Epithelial cell of proximal tubule (primary cell): Measurements from ENCODE around the gene GBP2. TPM values are rescaled to one million over a fixed set of nuclear protein-coding genes. Genes with fewer than 3 reads are reported as not detected.
"Not testable (repeated sequence)": the region's sequence is repeated elsewhere in the genome, so short reads cannot be mapped to it uniquely, and the experiment has no call there.

Experiments
- DNase-seq: peaks from one replicate; pipeline ENCODE4 v3.0.0-alpha.2; 2011; ENCODE audit warnings: low read depth
- H3K4me3 ChIP-seq: 2 replicates; pipeline ENCODE4 v1.5.1; 2011; ENCODE audit warnings: low read depth, mild to moderate bottlenecking, low read length
- total RNA-seq: library from RNA; depleted of rRNA; stranded (reverse); fragments of >200 nt; gene quantifications from 2 replicates; pipeline ENCODE4 v1.2.3, GENCODE V29; 2015
- TF ChIP-seq, protein P1 (sequence below): conservative IDR thresholded peaks from 2 replicates; pipeline ENCODE4 v1.5.1; 2012; ENCODE audit warnings: low read depth, mild to moderate bottlenecking, low read length

GBP2 gene
- total RNA-seq, 1 donor from 2014 or later, result 2.2 TPM

DNA sequence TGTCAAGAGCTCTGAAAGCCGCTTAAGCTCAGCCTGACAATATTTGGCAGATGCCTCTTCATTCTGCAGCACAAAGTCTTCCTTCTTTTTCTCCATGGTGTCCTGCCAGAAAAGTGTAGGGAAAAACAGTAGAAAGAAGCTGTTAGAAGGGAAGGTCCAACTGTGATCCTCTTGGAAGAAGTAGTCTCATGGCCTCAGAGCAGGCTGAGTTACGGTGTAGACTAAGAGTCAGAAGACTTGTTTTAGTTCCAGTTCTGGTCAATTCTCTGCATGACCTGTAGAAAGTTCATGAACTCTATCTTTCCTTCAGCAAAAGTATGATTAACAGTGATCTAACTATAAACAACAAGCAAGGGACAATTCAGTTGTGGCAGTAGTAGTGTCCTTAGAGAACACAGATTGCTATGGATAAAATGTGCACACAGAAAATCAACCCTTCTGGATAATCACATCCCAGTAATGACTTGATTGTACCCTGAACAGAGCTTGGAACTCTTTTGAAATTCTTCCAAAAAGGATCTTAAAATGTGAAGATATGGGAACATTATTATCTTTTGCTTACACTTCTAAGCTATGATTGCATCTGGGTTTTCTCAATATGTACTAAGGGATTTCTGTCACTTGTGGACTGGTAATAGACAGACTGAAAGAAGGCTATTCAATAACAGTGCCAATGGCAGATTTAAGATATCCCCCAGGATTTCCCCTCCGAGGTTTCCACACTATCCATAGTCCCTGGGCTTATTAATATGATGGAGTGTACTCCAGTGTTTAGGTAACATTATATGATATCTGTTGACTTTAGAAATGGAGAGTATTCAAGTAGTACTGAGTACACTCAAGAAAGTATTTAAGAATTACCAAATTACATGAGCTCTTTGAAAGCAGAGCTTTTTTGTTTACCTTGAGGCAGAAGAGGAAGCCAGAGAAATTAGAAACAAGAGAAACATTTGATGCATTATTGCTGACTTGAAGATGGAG is 22.1 kb upstream of the GBP2 start:
- no peak overlapping the region for H3K4me3 ChIP-seq
- DNase-seq, result no peak
- TF ChIP-seq, protein P1, sequence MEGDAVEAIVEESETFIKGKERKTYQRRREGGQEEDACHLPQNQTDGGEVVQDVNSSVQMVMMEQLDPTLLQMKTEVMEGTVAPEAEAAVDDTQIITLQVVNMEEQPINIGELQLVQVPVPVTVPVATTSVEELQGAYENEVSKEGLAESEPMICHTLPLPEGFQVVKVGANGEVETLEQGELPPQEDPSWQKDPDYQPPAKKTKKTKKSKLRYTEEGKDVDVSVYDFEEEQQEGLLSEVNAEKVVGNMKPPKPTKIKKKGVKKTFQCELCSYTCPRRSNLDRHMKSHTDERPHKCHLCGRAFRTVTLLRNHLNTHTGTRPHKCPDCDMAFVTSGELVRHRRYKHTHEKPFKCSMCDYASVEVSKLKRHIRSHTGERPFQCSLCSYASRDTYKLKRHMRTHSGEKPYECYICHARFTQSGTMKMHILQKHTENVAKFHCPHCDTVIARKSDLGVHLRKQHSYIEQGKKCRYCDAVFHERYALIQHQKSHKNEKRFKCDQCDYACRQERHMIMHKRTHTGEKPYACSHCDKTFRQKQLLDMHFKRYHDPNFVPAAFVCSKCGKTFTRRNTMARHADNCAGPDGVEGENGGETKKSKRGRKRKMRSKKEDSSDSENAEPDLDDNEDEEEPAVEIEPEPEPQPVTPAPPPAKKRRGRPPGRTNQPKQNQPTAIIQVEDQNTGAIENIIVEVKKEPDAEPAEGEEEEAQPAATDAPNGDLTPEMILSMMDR, result no peak

DNA sequence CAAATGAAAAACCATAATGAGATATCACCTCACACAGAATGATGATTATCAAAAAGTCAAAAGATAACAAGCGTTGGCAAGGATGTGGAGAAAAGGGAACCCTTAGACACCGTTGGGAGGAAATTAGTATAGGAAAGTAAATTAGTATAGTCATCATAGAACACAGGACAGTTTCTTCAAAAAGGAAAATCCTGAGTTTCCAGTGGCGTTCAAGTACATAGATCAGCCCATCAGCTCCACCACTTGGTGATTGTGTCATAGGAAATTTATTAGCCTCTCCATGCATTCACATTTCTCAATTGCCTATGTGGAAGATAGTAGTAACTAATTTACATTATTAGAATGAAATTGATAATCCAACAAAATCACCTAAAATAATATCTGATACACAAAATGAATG is 20.8 kb upstream of the GBP2 start:
- H3K4me3 ChIP-seq, result no peak overlapping the region
- TF ChIP-seq, protein P1, result no peak
- no peak for DNase-seq

DNA sequence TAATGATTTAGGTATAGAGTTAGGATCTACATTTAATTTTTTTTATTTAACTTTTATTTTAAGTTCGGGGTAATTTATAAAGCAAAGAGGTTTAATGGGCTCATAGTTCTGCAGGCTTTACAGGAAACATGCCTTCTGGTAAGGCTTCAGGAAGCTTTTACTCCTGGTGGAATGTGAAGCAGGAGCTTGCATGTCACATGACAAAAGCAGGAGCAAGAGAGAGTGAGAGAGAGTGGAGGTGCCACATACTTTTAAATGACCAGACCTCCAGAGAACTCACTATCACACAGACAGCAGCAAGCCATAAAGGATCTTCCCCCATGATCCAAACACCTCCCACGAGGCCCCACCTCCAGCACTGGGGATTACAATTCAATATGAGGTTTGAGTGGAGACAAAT is 17.6 kb upstream of the GBP2 start:
- no peak for DNase-seq
- TF ChIP-seq, protein P1, result no peak
- no peak overlapping the region for H3K4me3 ChIP-seq

DNA sequence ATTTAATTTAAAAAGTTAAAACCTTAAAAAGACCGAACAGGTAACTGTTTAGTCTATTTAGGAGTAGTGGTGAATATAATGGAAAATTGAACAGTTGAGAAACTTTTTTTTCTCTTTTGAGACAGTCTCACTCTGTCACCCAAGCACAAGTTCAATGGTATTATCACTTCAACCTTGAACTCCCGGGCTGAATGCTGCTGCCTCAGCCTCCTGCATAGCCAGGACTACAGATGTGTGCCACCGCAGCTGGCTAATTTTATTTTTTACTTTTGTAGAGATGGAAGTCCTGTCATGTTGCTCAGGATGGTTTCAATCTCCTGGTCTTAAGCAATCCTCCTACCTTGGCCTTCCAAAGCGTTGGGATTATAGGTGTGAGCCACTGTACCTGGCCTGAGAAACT is 16.2 kb upstream of the GBP2 start:
- no peak overlapping the region for H3K4me3 ChIP-seq
- TF ChIP-seq, protein P1, result no peak
- DNase-seq, result no peak

DNA sequence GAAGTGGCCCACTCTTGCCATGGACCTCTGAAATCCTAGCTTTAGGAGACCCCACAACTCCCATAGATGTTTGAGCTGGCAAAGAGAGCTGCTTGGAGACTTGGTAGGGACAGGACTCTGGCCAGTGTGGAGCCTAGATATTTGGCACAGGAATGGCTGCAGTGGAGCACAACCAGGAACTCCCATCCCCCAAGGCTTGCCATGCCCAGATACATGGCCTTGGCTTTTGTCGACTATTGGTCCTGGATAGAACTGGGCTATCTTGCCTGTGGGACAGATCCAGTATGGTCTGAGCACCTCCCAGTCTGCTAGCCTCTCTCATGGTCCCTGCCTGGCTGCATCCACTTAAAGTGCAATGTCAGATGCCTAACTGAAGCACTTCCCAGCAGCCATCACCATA is 7.8 kb upstream of the GBP2 start:
- TF ChIP-seq, protein P1, result no peak
- no peak overlapping the region for H3K4me3 ChIP-seq

DNA sequence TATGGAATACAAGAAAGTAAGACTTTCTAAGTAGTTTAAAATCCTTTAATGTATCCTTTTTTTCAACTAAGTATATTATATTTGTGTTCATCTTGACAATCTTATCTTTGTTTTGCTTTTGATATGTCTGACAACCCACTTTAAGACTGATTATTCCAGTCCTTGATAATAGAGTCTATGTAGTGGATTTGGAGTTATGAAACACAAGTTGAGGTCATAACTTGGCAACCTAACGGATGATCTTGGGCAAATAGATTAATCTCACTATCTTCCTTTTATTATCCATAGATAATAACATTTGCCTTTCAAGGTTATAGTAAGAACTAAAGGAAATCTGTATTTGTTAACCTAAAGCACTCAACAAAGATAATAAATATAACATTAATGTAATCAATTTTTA is 4.8 kb upstream of the GBP2 start:
- no peak for DNase-seq
- TF ChIP-seq, protein P1, result no peak
- H3K4me3 ChIP-seq, result no peak overlapping the region

More for the DNA sequence above, 7.8 kb upstream of the GBP2 start:
- no peak for DNase-seq

DNA sequence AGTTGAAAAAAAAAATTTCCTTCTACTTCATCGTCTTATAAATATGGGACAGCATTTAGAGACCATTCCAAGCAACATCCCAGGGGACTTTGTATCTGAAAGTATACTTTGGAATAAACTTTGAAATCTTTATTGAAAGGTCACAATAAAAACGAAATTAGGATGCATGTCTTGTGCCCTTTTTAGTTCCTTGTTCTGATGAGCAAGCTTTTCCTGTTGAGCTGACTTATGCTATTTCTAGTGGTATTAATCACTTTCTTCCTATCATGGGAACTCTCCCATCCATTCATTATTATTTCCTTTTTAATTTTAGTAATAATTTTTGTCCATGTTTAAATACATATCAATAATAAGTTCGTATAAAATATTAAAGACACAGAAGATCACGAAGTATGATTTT is 4.0 kb upstream of the GBP2 start:
- H3K4me3 ChIP-seq, result no peak overlapping the region
- TF ChIP-seq, protein P1, result no peak
- no peak for DNase-seq

DNA sequence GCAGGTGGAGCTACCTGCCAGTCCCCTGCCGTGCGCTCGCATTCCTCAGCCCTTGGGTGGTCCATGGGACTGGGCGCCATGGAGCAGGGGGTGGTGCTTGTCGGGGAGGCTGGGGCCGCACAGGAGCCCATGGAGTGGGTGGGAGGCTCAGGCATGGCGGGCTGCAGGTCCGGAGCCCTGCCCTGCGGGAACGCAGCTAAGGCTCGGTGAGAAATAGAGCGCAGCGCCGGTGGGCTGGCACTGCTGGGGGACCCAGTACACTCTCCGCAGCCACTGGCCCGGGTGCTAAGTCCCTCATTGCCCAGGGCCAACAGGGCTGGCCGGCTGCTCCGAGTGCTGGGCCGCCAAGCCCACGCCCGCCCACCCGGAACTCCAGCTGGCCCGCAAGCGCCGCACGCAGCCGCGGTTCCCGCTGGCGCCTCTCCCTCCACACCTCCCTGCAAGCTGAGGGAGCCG is 2.1 kb upstream of the GBP2 start:
- not testable (repeated sequence) for H3K4me3 ChIP-seq, DNase-seq

DNA sequence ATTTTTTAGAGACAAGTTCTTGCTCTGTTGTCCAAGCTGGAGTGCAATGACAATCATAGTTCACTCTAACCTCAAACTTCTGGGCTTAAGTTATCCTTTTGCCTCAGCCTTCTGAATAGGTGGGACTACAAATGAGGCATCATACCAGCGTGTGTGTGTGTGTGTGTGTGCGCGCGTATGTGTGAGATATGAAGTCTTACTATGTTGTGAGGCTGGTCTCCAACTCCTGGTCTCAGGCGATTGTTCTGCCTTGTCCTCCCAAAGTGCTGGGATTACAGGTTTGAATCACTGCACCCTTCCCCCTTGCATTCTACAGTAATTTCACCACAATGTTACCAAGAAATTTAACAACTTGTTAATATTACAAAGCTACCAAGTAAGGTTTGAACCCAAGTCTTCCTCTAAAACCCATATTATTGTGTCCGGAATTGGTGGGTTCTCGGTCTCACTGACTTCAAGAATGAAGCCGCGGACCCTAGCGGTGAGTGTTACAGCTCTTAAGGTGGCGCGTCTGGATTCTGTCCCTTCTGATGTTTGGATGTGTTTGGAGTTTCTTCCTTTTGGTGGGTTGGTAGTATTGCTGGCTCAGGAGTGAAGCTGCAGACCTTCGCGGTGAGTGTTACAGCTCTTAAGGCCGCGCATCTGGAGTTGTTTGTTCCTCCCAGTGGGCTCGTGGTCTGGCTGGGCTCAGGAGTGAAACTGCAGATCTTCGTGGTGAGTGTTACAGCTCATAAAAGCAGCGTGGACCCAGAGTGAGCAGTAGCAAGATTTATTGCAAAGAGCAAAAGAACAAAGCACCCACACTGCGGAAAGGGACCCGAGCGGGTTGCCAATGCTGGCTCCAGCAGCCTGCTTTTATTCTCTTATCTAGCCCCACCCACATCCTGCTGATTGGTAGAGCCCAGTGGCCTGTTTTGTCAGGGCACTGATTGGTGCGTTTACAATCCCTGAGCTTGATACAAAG is 970 bp upstream of the GBP2 start:
- H3K4me3 ChIP-seq, DNase-seq: not testable (repeated sequence)
